GDM1 (cell line): ENCODE results near the gene PAPOLB.
A peak's percentile ranks its signal among the peaks of the same experiment; 100 is the strongest.

Source experiments
- DNase-seq: peaks from one replicate; lab custom pipeline; 2025; lab: John Stamatoyannopoulos, UW

Gene PAPOLB

DNA sequence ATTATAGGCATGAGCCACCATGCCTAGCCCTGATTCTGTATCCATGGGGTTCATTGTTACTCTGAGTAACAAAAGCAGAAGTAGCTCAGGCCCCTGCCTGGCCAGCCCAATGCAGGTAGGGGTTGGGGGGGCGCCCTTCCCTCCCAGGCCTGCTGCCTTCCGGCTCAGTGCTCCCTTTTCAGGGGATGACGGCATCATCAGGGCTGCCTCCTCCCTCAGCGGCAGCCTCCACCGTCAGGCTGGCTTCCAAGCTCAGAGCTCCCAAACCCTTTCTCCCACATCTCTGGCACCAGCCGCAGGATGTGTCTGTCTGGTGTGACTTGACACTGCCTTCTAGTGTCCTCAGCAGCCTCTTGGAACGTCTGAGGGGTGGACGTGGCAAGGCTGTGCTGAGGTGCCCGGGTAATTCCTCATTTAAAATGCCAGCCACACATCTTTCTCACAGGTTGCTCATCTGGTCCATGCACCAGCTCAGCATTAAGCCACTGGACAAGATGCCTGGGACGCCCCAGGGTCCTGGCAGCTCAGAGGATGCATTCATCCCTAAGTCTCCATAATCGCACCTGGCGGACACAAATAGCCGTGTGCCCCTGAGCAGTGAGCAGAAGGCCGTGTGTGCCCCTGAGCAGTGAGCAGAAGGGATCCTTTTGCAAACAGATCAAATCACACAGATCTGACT, 38.2 kb downstream of the PAPOLB start:
- DNase-seq: no peak

DNA sequence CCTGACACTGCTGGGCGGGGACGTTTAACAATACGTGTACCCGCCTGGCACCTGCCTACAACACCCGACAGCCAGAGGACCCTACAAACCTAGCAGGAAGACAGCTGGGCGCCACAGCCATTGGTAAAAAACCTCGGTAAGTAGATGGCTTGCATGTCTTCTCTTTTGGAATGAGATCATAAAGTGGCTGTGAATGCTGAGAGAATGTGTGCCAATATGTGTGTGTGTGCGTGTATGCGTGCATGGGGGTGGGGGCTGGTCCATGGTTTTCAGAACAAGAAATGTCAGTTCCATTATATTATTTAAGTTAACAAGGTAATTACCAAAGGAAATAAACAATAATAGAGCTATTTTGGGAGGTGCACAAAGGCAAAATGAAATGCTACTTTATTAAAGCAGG, 39.2 kb downstream of the PAPOLB start:
- DNase-seq: no peak

DNA sequence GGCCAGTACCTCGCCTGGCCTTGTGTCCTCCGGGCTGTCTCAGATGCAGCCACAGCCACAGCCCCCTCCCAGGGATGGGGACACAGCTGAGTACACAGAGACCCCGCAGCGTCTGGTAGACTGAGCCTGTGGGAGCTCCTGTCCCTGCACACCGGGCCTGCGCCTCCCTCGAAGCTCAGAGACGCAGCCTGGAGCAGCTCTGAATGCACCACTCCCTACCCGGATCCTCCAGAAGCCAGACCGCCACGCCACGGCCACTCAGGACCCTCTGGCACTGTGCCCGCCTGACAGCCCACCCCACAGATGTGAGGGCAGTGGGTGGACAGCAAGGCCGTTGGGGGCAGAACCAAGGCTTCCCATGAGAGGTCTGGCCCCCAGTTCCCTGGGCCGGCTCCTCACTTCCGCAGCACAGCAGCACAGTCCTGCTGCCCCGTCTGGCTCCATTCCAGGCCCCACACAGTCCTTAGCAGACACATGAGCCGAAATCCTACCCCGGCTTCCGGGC, 40.8 kb downstream of the PAPOLB start:
- DNase-seq: no peak

DNA sequence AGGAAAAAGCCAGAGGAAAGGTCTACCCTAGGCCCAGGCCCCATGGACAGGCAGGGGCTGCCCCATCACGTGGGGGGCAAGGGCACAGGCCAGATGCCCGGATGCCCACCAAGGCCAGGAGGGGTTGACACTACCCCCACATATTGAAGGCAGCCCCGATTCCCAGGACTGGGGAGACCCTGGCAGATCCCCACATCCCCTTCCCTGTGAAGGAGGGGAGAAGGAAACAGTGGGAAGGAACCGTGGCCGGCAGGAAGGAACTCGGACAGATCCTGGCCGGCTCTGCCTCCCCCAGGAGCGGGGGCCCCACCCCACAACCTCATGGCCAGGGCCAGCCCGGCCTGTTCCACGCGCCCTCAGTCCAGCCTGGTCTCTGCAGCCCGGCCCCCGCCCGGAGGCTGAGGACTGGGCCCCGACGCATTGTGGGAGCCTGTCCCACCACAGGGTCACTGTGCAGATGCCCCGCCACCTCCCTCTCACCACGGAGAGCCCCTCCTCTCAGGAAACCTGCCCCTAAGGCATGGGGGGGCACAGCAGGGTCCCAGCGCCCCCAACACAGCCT, 41.3 kb downstream of the PAPOLB start:
- no peak for DNase-seq

DNA sequence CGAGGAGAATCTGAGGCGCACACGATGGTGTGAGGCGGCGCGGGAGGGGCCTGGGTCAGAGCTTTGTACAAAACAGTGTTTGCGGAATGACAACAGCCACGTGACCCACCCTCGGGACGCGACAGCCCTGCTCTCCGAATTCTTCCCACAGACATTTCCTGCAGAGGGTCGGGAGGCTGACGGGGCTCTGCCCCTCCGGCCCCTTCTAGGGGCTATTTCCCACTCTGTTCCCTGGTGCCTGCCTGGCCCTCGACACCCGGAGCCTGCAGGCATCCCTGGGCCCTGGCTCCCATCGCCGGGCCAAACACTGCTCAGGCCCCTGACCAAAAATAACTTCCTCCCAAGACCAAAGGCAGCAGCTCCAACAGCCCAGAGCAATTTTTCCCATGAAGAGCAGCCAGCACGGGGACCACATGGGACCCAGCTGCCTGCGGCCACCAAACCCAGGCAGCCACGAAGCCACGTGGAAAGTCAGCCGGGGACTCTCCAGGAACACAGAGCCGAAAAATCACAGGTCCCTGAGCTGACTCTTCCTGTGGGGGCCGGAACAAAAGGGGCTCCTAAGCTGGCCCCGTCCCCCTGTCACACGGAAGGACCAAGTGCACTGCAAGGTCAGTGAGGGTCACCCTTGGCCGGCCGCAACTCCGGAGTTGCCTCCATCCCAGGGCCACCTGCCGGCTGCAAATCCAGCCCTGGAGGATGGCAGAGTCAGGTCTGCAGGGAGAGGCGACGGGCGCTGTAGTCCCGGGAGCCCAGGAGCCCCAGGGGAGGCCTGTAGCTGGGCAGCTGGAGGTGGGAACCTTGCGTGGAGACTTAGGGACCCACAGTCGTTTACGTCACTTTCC, 42.0 kb downstream of the PAPOLB start:
- DNase-seq: no peak

DNA sequence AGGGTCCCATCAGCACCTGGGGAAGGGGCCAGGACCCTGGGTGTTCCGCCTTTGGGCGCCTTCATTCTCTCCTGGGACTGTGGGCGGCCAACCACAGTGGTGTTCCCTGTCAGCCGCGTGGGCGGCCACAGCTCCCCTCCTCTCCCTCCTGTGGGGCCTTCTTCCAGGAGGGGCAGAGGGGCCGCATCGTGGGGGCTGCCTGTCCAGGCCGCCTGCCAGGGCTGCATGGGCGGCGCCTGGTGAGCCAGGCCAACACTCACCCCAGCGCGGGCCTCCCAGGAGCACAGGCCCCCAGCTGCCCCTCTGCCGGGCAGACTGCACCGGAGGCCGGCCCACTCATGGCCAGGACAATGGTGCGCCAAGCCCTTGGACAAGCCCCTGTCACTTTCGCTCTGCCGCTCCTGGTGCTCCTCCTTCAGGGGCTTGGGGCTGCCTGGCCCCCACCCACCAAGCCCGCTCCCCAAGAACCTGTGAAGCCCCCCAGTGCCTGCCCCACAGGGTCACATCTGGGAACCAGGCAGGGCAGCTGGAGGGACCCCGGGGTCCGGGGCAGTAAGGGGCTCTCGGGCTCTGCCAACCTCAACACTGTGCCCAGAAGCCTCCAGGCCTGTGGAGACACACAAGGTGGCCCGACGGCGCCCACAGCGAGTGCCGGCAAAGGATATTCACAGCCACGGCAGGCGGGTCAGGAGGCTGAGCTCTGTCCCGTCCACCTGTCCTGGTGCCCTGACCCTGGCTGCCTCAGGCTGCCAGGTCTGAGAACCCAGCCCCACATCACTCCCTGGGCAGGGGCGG, 43.6 kb downstream of the PAPOLB start:
- DNase-seq: no peak

DNA sequence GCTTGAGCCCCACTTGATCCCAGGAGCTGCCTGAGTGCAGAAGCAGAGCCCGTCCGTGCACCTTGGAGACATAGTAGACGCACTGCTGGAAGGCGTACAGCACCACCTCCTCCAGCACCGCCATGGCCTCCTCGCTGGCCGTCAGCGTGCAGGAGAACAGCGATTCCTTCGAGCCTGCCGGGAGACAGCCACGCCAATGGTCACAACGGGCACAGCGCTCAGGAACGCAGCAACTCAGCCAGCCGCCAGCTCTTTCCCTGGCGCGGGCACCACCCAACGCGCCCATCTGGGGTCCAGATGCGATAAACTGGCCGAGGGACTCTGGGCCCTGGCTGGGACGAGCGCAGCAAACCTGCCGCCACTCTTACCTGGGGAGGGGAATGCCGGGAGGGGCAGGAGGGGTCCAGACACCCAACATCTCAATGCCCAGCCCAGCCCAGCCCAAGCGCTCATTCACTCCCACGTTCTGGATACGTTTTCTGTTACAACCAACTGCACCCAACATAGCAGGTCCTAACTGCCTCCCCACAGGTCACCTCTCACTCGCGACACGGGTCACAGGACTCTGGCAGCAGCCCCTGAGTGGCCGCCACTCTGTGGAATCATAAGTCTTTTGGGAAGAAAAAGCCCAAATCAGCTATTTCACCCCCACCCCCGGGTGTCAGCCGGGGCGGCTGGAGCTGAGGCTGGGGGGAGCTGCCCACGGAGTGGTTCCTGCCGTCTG, 44.5 kb downstream of the PAPOLB start:
- no peak for DNase-seq

DNA sequence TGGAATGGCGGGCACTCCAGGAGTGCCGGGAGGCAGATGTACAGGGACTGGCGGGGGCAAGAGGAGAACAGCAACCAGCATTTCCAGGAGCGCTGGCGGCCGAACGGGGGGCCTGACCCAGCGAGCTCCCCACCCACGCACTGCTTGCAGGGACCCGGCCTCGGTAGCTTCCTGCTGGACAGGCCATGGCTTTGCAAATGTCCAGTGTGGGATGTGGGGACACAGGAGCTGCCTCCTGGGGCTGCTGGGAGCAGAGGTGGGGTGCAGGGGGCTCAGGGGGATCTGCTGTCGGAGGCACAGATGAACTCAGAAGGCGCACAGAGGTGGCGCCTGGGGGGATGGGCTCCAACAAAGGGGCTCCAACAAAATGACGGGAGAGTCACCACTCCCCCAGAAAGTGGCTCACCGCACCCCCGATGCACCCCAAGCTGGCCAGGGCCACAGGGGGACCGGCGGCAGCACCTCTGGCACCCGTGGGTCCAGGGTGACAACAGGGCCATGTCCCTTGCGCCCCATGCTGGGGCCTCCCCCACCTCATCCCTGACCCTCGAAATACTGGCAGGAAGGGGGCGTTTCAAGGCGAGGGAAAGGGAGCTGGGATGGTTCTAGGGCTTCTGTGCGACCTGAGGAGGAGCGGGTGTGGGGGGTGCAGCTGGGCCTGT, 45.3 kb downstream of the PAPOLB start:
- no peak for DNase-seq

DNA sequence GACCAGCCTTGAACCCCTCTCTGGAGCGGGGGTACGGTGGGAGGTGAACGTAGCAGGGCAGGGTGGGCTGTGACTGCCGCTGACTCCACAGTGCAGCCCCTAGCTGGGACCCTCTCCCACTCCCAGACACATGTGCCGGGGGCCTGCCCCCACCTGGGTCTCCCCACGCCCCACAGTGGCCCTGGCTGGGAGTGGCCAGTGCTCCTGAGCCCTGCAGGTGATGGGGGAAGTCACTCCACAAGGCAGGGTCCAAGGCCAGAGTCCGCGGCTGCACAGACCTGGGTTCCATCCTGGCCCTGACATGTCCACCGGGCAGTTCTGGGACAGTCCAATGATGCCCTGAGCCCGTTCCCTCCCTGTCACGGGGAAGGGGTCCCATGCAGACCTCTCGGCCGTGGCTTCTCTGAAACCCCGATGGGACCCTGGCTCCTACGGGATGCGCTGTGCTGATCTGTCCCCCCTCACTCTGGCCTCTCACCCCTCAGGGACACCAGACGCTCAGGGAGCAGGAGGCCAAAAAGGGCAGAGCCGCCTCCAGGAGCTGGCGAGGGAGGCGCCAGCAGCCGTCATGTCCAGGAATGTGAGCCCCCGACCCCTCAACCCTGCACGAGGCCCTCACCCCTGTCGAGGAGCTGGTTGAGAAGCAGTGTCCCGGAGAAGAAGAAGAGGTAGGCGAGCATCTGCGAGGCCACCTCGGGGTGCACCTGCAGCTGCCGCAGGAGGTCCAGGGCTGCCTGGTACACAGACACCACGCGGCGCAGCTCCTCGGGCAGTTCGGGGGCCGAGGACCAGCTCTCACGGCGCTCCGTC, 46.0 kb downstream of the PAPOLB start:
- no peak for DNase-seq

DNA sequence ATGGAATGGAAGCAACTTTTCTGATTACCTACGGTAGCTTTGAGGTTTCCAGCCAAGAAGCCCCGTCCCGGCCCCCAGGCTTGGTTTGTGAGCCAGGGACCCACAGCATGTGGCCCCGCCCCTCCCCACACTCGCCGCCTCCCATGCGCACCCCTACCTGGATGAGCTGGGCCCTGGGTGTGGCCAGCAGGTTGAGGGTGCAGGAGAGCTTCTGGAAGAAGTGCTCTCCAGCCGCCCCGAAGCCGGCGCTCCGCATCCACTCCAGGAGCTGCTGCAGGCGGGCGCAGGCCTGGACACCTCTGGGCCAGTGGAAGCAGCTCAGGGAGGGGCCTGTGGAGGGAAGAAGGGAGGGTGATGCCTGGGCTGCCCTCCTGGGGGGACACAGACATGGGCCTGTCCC, 46.7 kb downstream of the PAPOLB start:
- no peak for DNase-seq

DNA sequence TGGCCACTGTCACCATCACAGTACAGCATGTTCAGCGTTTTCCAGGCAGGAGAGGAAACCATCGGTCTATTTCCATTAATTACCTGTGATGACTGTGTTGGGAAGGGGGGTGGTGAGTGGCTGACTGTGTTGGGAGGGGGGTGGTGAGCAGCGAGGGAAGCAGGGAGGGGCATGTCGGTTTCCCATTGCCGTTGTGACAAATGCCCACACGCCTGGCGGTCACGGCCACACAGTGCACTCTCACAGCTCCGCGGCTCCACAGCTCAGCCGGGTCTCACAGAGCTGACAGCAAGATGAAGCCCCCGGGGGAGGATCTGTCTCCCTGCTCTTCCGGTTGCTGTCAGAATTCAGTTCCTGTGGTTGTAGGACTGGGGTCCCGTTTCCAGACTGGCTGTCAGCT, 47.4 kb downstream of the PAPOLB start:
- no peak for DNase-seq

DNA sequence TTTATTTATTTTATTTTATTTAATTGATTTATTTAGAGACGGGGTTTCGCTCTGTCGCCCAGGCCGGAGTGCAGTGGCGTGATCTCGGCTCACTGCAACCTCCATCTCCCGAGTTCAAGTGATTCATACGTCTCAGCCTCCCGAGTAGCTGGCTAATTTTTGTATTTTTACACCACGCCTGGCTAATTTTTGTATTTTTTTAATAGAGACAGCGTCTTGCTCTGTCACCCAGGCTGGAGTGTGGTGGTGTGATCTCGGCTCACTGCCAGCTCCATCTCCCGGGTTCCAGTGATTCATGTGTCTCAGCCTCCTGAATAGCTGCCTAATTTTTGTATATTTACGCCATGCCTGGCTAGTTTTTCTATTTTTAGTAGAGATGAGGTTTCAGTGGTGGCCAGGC, 52.2 kb downstream of the PAPOLB start:
- DNase-seq: no peak

DNA sequence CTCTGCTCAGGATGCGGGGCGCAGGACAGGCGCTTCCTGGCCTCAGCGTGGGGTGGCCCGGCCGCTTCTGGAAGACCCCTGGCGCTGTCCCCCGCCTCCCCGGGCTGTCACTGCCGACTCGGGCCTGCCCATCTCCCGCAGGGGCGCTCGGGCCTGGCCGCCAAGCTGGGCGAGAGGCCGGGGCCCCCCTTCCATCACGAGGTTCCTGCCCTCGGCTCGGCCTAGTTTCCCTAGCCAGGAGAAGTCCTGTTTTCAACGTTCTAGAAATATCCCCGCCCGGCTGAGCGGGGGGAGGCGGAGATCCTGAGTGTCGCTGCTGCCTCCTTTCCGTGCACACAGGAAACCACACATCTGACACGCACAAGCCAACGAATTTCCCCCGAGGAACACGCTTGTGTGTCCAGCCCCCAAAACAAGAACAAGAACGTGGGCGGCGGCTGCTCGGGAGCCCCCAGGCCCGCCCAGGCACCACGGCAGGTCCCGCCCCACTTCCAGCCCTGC, 52.7 kb downstream of the PAPOLB start:
- DNase-seq: peak; percentile 39

DNA sequence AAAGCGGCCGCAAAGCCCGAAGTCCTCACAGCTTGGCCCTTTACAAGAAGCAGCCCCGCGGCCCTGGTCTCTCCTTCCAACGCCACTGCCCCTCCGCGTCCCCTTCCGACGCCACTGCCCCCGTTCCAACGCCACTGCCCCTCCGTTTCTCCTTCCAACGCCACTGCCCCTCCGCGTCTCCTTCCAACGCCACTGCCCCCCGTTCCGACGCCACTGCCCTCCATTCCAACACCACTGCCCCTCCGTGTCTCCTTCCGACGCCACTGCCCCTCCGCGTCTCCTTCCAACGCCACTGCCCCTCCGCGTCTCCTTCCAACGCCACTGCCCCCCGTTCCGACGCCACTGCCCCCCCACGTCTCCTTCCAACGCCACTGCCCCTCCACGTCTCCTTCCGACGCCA, 53.3 kb downstream of the PAPOLB start:
- no peak for DNase-seq

DNA sequence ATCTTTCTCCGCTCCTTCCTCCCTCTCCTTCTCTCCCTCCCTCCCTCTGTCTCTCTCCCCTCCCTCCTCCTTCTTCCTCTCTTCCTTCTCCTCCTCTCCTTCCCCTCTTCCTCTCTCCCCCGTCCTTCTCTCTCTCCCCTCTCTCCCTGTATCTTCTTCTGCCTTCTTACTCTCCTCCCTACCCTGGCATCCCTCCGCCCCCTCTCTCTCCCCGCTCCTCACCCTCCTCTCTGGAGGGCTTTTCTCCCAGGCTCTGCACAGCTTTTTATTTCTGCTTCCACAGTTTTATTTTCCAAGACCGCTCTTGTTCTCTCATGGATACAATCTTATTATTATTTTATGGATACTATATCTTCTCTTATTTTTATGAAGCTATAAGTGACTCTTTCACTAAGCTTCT, 53.8 kb downstream of the PAPOLB start:
- no peak for DNase-seq
